T-helper 2 cell treated with Interferon-gamma antibody and Interleukin-4, amounts not matched to agents 5 μg/mL and 100 μg/mL, for 36 hours (primary cell): ENCODE results near the gene PSMB10.
A peak's percentile ranks its signal among the peaks of the same experiment; 100 is the strongest.
"Not testable (repeated sequence)": the region's sequence is repeated elsewhere in the genome, so short reads cannot be mapped to it uniquely, and the experiment has no call there.

Source experiments
- DNase-seq: peaks from one replicate; pipeline ENCODE4 v3.0.0; 2021; ENCODE audit warnings: low spot score
- H3K27ac Mint-ChIP-seq: one replicate; pipeline ENCODE4 v1.8.0; 2021; ENCODE audit warnings: mild to moderate bottlenecking, mixed read lengths
- H3K27me3 Mint-ChIP-seq: one replicate; pipeline ENCODE4 v1.8.0; 2021; ENCODE audit warnings: low read depth, mixed read lengths
- H3K36me3 Mint-ChIP-seq: one replicate; pipeline ENCODE4 v1.8.0; 2021; ENCODE audit warnings: low read depth, mixed read lengths
- H3K4me1 Mint-ChIP-seq: one replicate; pipeline ENCODE4 v1.8.0; 2021; ENCODE audit warnings: low read depth, mixed read lengths
- H3K4me3 Mint-ChIP-seq: one replicate; pipeline ENCODE4 v1.8.0; 2022; ENCODE audit warnings: mild to moderate bottlenecking, moderate library complexity, mixed read lengths
- H3K9me3 Mint-ChIP-seq: one replicate; pipeline ENCODE4 v1.8.0; 2021; ENCODE audit warnings: mixed read lengths

PSMB10 gene

DNA sequence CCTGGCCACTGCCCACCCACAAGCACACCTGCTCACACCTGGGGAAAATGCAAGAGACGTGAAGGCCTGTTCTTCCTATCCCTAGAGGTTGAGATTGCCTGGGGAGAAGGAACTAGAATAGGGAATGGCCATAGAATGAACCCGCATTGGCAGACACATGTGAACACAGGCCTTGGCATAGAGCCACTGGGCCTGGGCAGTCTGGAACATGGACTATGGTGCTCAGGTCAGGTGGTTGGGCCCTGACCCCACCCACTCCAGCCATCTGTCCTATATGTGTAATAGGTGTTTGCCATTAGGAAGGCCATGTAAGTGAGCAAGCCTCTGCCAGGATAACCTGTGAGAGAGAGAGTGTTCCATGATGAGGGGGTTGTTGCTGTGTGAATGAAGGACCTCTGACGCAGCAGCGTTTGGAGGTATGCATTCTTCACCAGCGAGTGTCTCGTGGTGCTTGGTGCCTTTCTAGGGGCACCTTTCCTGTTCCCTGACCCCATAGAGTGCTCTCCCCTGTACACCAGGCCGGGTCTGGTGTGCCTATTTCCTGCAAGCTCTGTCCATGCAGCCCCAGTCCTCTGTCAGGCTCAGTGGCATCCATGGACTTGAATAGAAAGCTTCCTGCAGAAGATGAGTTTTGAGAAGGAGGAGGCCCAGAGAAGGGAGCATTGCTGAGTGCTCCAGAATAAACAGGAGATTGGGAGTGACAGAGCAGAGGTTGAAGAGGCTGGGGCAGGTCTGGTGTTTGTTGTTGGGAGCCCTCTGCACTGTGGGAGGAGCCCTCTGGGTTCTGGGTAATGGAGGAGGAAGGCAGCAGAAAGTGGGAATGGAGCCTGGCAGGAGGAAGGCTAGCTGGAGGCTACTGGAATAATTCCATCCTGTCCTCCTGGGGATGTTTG, 20.6 kb downstream of the PSMB10 start:
- no peak for DNase-seq
- H3K9me3 Mint-ChIP-seq = no peaks in the 10 kb centered on the region

DNA sequence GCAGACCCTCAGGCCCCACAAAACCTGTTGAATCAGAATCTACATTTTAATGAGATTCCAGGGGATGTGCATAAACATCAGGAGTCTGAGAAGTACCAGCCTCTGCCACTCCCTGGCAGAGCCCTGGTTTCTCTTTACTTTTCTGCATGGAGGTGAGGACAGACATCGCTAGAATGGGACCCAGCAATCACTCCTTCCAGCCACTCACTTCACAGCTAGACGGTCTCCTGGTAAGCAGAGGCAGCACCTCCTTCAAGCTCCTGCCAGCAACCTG, 21.2 kb downstream of the PSMB10 start:
- Mint-ChIP-seq H3K4me1 (peaks cover 11% of the 10 kb centered on the region), H3K36me3 (peaks cover 11% of the 10 kb centered on the region)
- not testable (repeated sequence) for H3K9me3 Mint-ChIP-seq, H3K27ac Mint-ChIP-seq, H3K4me3 Mint-ChIP-seq, H3K27me3 Mint-ChIP-seq, DNase-seq

More for the DNA sequence above, 20.6 kb downstream of the PSMB10 start:
- Mint-ChIP-seq H3K36me3 (peaks cover 9% of the 10 kb centered on the region), H3K4me1 (peaks cover 11% of the 10 kb centered on the region), H3K4me3 (no peak overlapping the region), H3K27ac (no peak overlapping the region), H3K27me3 (no peaks in the 10 kb centered on the region)

DNA sequence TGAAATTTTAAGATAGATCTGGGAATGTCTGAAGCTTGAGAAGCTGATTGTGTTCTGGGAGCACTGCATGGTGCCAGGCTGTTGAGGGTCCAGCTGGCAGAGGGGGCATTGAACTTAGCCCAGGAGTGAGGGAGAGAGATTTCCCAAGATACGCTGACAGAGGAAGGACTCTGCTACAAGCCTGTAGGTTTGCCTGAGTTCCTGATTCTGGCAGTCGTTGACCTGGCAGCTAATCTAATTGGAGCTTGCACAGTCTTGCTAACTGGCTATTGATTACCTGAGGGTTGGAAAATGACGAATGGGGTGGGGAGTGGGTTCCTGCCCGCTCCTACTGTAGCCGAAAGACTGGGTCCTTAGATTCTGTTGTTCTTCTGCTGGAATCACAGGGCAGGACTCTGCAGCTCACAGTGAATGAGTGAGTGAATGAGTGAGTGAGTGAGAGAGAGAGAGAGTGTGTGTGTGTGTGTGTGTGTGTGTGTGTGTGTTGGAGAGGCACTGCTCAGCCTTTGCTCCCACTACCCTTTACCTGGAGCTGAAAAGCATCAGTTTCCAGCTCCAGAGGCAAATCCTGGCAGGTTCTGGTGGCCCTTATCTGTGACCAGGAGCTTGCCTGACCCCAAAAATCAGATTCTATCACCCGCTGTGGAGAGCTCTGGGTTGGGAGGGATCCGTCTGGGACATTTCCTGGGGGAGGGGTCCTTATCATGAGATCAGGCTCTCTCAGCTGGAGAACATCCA, 21.7 kb downstream of the PSMB10 start:
- peaks cover 11% of the 10 kb centered on the region for H3K36me3 Mint-ChIP-seq
- DNase-seq = no peak
- no peak overlapping the region for H3K27ac Mint-ChIP-seq
- no peak overlapping the region for H3K4me3 Mint-ChIP-seq
- H3K27me3 Mint-ChIP-seq = no peaks in the 10 kb centered on the region
- peaks cover 16% of the 10 kb centered on the region for H3K4me1 Mint-ChIP-seq
- H3K9me3 Mint-ChIP-seq = no peaks in the 10 kb centered on the region

DNA sequence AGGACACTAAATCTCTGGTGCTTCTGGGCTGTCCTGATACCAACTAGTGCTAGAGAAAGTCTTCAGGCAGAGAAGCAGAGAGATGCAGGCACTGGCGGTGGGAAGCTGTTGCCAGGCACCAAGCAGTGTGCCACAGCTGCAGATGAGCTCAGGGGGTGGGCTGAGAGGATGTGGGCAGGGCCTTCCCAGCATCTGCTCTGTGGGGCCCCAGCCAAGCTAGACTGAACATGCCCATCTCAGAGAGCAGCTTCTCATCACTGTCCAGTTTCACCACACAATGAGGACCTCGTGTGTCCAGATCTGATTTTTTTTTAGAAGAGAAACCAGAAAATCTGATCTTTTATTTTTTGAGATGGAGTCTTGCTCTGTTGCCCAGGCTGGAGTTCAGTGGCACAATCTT, 26.5 kb downstream of the PSMB10 start:
- H3K4me1 Mint-ChIP-seq = peaks cover 8% of the 10 kb centered on the region
- H3K27ac Mint-ChIP-seq = peak overlapping the region; percentile 20
- no peak for DNase-seq
- peaks cover 9% of the 10 kb centered on the region for H3K36me3 Mint-ChIP-seq
- no peak overlapping the region for H3K4me3 Mint-ChIP-seq
- H3K27me3 Mint-ChIP-seq = no peaks in the 10 kb centered on the region
- H3K9me3 Mint-ChIP-seq = no peaks in the 10 kb centered on the region

DNA sequence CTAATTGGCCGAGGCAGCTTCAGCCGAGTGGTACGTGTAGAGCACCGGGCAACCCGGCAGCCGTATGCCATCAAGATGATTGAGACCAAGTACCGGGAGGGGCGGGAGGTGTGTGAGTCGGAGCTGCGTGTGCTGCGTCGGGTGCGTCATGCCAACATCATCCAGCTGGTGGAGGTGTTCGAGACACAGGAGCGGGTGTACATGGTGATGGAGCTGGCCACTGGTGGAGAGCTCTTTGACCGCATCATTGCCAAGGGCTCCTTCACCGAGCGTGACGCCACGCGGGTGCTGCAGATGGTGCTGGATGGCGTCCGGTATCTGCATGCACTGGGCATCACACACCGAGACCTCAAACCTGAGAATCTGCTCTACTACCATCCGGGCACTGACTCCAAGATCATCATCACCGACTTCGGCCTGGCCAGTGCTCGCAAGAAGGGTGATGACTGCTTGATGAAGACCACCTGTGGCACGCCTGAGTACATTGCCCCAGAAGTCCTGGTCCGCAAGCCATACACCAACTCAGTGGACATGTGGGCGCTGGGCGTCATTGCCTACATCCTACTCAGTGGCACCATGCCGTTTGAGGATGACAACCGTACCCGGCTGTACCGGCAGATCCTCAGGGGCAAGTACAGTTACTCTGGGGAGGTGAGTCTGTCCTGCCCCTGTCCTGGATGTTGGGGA, 27.5 kb downstream of the PSMB10 start:
- Mint-ChIP-seq H3K9me3 (no peaks in the 10 kb centered on the region), H3K4me1 (peaks cover 8% of the 10 kb centered on the region), H3K27me3 (no peaks in the 10 kb centered on the region), H3K36me3 (peaks cover 9% of the 10 kb centered on the region), H3K4me3 (no peak overlapping the region), H3K27ac (no peak overlapping the region)
- DNase-seq = no peak

DNA sequence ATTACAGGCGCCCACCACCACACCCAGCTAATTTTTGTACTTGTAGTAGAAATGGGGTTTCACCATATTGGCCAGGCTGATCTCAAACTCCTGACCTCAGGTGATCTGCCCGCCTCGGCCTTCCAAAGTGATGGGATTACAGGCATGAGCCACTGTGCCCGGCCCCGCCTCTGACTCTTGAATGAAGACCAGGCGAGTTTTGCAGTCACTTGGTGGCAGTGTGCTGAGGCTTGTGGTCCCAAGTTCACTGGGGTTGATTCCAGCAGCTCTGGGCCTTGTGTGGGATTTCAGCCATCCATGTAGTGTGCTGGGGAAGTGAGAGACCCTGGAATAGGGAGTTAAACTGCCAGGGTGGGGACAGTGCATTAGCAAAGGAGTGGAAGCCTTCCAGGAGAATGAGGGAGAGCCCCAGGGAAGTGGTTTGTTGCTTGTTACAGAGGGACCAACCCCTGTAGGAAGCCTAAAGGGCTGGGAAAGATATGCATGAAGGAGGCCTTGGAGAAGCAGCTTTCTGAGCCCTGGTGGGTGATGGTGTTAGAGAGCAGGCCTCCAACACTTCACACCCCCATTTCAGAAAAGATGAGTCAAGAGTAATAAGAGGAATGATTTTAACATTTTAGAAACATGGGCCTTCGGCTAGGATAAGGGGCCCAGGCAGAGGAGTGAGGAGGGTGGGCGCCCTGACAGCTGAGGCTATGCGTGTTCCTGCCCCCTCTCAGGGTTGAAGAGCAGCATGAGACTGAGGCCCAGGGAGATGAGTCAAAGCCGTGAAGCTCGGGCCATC, 29.1 kb downstream of the PSMB10 start:
- H3K36me3 Mint-ChIP-seq = peaks cover 7% of the 10 kb centered on the region
- no peak overlapping the region for H3K27ac Mint-ChIP-seq
- H3K9me3 Mint-ChIP-seq = no peaks in the 10 kb centered on the region
- DNase-seq = no peak
- no peak overlapping the region for H3K4me3 Mint-ChIP-seq
- H3K4me1 Mint-ChIP-seq = peaks cover 8% of the 10 kb centered on the region
- no peaks in the 10 kb centered on the region for H3K27me3 Mint-ChIP-seq

DNA sequence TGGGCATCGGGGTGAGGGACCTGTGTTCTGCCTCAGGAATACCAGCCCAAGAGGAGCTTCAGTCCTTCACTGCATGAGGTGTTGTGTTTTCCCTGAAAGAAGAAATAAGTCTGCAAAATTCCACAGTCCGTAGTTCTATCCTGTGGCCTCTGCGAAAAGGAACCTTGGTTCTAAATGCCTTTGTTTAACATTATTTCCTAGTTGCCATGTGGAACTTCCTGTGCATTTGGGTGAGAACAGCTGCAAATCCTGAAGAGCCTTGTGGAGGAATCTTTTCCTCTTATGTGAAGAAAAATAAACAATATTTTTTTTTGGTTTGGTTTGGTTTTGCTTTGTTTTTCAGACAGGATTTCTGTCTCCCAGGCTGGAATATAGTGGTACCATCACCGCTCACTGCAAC, 33.8 kb downstream of the PSMB10 start:
- DNase-seq = no peak
- Mint-ChIP-seq H3K36me3 (no peaks in the 10 kb centered on the region), H3K4me1 (peaks cover 5% of the 10 kb centered on the region), H3K4me3 (no peak overlapping the region), H3K27ac (no peak overlapping the region), H3K9me3 (no peaks in the 10 kb centered on the region), H3K27me3 (no peaks in the 10 kb centered on the region)

DNA sequence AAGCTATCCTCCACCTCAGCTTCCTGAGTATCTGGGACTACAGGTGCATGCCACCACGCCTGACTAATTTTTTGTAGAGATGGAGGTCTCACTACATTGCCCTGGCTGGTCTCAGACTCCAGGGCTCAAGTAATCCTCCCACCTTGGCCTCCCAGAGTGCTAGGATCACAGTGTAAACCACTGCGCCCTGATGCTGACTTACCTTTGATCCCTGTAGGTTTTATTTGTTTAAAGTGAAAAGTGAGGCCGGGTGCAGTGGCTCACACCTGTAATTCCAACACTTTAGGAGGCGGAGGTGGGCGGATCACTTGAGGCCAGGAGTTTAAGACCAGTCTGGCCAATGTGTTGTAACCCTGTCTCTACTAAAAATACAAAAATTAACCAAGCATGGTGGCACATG, 34.9 kb downstream of the PSMB10 start:
- H3K27ac Mint-ChIP-seq = no peak overlapping the region
- no peak for DNase-seq
- no peaks in the 10 kb centered on the region for H3K9me3 Mint-ChIP-seq
- peaks cover 5% of the 10 kb centered on the region for H3K4me1 Mint-ChIP-seq
- H3K27me3 Mint-ChIP-seq = no peaks in the 10 kb centered on the region
- no peaks in the 10 kb centered on the region for H3K36me3 Mint-ChIP-seq
- no peak overlapping the region for H3K4me3 Mint-ChIP-seq

DNA sequence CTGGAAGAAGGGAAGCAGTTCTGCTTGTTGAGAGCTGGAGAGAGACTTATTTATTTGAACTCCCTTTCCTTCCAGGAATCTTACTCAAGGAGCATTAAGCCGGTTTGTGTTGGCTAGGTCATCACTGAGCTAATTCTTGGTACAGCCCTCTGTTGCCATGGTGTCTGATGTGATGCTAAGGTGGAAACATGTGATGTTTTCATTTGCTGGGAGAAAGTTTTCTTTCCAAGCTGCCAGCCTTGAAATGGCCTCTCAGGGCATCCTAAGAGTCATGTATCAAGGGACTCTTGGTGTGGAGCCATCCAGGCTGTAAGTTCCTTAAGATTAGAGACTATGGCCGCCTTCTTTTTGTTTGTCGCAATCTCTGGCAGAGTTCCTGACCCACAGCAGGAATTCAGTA, 39.4 kb downstream of the PSMB10 start:
- no peaks in the 10 kb centered on the region for H3K36me3 Mint-ChIP-seq
- DNase-seq = no peak
- H3K27ac Mint-ChIP-seq = no peak overlapping the region
- peaks cover 22% of the 10 kb centered on the region for H3K4me1 Mint-ChIP-seq
- no peaks in the 10 kb centered on the region for H3K27me3 Mint-ChIP-seq
- no peak overlapping the region for H3K4me3 Mint-ChIP-seq
- H3K9me3 Mint-ChIP-seq = no peaks in the 10 kb centered on the region

DNA sequence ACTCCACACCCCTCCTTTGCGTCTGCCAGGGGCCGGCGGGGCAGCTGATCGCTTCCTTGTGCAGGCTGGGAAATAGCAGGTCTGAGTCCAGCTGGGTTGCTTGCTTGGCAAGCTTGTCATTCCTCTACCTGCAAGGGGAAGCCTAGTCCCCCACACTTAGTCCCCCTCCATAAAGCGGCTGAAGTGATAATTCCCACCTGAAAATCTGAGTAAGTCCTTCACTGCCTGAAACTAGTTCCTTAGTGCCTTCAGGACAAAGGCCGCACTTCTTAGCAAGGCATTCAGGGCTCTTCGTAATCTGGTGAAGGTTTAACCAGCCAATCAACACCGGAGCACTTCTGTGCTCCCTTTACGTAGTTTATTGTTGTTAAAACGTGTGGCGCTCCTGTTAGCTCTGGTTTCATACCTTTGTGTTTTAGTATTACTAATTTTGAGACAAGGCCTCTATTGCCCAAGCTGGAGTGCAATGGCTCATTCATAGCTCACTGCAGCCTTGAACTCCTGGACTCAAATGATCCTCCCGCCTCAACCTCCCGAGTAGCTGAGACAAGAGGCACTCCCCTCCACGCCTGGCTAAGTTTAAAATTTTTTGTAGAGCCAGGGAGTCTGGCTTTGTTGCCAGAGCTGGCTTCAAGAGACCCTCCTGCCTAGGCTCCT, 42.8 kb downstream of the PSMB10 start:
- Mint-ChIP-seq H3K27ac (peak overlapping the region; percentile 97), H3K36me3 (no peaks in the 10 kb centered on the region), H3K4me3 (peak overlapping the region; percentile 97), H3K4me1 (peaks cover 17% of the 10 kb centered on the region), H3K9me3 (no peaks in the 10 kb centered on the region), H3K27me3 (no peaks in the 10 kb centered on the region)
- no peak for DNase-seq

DNA sequence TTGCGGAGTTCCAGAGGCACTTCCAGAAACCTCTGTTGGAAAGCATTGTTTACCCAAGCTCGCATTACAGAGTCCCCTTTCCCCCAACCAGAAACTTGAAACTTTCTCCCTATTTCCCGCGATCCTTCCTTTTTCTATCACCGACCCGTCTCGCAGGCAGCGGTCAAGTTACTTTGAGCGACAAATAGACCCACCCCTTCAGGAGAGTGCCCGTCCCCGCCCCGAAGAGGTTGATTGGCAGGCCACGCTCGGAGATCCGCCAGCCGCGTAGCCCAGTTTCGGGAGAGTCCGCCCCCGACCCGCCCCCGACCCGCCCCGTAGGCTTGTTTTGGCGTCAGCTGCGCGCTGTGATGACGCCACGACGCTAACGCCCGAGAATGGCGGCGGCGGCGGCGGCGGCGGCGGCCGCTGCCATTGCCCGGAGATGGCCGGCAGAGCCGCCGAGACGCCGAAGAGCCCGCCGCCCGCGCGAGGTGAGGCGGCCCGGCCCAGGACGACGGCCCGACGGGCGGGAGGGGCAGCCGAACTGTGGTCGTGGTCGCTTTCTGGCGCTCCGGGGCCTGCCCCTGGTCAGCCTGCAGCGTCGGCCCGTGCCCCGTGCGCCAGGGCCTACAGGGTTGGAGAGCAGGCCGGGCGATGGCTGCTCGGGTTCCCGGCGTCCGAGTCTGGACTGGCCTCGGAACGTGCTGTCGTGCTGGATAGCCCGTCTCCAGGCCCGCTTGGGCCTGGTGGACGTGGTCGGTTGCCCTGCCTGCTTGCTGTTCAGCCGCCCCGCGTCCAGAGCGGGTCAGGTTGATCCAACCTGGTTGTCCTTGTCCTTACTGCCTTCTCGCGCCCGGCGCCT, 43.5 kb downstream of the PSMB10 start, which contains the start of gene PSKH1:
Gene PSKH1, plus strand, starts transcription at position 356 of the 844 bp plus-strand sequence. CDS start 15,496 bp downstream, outside the sequence.
- Mint-ChIP-seq H3K27ac (peak within 1 kb of the TSS; percentile 97), H3K36me3 (no peaks in the 10 kb centered on the region), H3K27me3 (no peaks in the 10 kb centered on the region), H3K9me3 (no peaks in the 10 kb centered on the region), H3K4me1 (peaks cover 17% of the 10 kb centered on the region), H3K4me3 (peak within 1 kb of the TSS; percentile 97)
- DNase-seq = peak; percentile 91

DNA sequence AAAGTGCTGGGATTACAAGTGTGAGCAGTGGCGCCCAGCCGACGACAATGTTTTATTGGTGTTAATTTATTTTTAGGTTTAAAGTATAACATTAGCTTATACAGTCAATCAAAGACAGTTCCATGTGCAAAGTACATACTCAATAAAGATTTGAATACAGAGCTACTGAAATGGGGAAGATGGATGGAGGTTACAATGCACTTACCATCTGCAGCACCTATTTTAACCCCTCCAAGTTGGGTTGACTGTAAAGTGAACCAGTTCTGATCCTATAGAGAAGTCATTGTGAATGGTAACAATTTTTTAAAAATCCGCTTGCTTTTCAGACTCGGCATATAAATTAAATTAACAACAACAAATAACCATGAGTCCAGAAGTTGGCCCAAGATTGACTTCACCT, 44.3 kb downstream of the PSMB10 start:
- peaks cover 17% of the 10 kb centered on the region for H3K4me1 Mint-ChIP-seq
- H3K9me3 Mint-ChIP-seq = no peaks in the 10 kb centered on the region
- no peak for DNase-seq
- H3K4me3 Mint-ChIP-seq = peak overlapping the region; percentile 88
- H3K27ac Mint-ChIP-seq = peak overlapping the region; percentile 83
- no peaks in the 10 kb centered on the region for H3K36me3 Mint-ChIP-seq
- H3K27me3 Mint-ChIP-seq = no peaks in the 10 kb centered on the region
